Skeletal muscle cell (primary cell): ENCODE measurements around the gene SLIT3.

Source experiments
- DNase-seq: peaks from one replicate; pipeline ENCODE4 v3.0.0-alpha.2; 2010; ENCODE audit warnings: low read depth
- H3K4me3 ChIP-seq: 2 replicates; pipeline ENCODE4 v1.5.1; 2011; ENCODE audit warnings: low read depth, mild to moderate bottlenecking, control low read depth, low read length, moderate library complexity

Gene SLIT3

DNA sequence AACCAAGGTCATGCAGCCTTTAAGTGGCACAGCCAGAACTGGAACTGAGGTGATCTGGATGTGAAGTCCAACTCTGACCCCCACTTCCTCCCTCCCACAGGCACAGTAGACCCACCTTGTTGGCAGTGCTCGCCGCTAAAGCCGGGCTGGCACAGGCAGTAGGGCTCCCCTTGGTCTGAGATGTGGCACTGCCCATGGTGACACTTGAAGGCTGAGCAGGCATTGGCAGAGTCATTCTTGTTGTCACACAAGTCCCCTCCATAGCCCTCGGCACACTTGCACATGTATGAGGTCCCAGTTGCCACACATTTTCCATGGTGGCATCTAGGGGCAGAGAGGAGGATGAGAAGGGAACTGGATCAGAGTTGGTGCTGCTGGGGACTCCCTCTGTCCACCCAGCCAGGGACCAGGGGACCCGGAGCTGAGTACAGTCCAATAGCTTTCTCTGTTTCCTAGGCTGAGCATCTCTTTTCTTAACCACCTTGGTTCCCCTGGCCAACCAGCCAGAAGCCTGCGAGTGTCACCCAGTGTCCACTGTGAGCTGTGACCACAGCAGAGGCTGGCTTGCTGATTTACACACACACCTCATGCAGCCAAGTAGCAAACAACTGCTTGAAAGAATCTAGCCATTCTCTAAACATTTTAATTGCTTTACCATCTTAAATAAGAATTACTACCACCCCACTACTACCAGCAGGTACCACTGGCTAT is 631.1 kb downstream of the SLIT3 start:
- DNase-seq = no peak
- no peak overlapping the region for H3K4me3 ChIP-seq

DNA sequence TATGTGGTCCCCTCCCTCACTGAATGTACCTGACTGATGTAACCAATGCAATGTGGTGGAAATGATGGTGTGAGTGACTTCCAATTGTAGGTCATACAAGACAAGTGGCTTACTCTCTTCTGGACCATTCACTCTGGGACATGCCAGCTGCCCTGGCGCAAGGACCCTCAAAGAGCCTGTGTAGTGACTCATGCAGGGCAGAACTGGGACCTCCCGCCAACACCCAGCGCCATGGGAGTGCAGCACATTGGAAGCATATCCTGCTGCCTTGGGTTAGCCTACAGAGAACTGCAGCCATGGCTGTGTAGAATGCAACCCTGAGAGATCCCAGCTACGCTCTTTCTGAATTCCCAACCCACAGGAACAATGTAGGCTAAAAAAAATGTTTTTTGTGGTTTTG is 631.8 kb downstream of the SLIT3 start:
- DNase-seq = no peak
- no peak overlapping the region for H3K4me3 ChIP-seq

DNA sequence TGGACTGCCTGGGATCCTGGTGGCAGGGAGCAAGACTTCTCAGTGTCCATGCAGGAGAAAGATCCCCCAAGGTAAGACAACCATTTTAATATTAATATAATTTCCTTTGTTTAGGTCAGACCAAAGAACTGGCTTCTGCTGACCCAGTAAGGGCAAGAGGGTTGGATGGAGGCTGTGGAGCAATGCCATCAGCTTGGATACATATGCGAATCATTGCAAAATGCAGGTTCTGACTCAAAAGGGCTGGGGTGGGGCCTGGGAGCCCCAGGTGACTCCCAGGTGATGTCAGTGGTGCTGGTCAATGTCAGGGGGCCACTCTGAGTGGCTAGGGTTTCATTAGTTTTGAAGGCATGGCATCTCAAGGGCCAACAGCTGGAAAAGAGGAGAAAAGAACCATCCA is 632.9 kb downstream of the SLIT3 start:
- no peak for DNase-seq
- H3K4me3 ChIP-seq = no peak overlapping the region

DNA sequence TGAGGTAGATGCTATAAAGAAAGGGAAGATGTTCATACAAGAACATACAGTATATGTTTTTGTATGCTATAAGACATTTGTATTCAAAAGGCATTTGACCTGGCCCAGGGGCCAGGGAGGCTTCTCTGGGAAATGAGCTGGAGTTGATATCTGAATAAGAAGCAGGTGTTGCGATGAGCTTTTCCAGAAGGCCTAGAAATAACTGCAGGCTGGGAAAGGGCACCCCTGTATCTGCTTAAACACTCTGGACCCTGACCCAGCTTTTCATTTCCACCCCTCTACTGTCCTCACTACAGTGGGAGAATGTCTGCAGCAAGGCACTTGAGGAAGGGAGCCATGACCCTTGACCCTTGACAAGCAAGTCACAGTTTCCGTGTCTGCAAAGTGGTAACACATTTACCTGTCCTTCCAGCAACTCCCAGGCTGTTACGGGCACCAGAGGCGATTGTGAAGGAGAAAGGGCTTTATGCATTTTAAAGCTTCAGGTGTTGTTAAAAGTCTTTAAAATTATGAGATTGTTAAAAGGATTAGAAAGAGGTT is 633.6 kb downstream of the SLIT3 start:
- no peak overlapping the region for H3K4me3 ChIP-seq

DNA sequence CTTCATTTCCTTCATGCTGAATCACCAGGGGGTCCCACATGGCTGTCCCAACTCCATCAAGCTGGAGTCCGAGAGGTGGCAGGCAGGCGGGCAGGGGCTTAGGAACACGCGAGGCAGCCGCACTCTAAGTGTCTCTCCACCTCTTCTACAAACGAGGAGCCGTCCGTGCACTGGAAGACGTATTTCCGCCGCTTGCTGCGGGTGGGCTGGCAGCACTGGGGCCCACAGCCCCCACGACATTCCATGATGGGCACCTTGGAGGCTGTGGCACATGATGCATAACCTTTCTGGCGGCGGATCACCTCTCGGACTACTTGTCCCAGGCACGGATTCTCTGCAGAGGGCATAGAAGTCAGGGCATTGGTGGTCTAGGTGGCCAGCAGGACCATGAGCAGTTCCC is 634.6 kb downstream of the SLIT3 start:
- no peak overlapping the region for H3K4me3 ChIP-seq
- no peak for DNase-seq

More for the DNA sequence above, 633.6 kb downstream of the SLIT3 start:
- no peak for DNase-seq

DNA sequence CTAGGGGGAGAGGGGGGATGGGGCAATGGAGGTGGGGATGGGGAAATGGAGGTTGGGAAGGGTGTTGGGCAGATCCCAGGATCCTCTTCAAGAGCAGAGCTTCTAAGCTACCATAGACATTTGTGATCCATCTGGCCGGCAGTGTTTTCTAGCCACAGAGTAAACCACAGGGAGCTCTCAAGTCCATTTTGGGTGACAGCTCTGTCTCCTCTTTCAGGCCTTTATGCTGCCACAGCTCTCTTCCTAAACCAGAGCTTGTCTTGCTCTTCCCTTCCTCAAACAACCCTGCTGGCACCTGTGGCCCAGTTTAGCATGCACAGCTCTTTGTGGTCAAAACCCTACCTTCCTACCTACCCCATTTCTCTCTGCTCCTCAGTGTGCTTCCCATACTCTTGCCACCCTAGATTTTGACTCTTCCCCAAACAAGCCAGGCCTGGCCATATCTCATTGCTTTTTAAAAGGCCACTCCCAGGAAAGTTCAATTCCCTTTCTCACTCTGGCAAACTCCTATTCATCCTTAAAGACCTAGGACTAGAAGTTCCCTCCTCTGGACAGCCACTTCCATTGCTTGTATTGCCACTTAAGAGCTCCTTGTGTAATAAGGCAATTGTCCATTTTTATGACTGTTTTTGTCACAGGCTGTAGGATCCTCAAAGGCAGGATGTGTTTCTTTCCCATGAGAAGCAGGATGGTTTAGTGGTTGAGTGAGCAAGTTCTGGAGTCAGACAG is 637.5 kb downstream of the SLIT3 start:
- DNase-seq = no peak

DNA sequence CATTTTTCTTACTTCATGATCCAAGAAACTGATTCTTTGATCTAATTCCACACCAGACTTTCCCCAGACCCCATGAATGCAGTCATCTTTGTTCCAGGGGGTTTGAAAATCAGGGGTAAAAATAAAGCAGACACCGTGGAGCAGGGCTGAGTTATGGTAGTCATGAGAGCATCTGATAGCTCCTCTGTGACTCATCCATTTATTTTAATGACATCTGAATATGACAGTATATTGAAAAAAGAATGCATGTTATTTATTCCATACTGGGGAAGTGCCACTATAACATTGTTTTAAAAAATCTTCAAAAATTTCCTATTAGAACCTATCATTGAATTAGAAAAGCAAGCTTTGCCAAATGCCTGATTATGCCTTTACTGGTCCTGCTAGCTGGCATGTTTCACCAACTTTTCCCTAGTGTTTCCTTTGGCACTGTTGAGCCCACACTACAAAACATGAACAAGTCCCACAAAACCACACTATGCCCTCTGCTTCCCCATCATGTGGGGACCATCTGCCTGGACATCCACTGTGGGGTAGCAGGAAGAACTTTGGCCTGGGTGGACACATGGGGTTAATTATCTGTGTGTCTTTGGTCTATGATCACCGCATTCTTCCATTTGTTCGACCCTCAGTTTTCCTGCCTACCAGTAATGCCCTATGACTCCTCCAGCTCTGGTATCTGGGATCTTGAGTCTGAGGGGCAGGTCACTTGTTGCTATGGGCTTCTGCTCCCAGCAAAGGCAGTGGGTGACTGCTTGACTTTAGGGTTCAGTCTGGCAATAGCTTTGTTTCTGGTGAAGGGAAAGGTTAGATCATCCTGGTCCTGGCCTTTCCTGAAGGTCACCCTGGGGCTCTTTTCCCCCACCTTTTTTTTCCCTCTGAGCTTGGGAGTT is 639.1 kb downstream of the SLIT3 start:
- no peak overlapping the region for H3K4me3 ChIP-seq
- DNase-seq = no peak

More for the DNA sequence above, 637.5 kb downstream of the SLIT3 start:
- H3K4me3 ChIP-seq = no peak overlapping the region

DNA sequence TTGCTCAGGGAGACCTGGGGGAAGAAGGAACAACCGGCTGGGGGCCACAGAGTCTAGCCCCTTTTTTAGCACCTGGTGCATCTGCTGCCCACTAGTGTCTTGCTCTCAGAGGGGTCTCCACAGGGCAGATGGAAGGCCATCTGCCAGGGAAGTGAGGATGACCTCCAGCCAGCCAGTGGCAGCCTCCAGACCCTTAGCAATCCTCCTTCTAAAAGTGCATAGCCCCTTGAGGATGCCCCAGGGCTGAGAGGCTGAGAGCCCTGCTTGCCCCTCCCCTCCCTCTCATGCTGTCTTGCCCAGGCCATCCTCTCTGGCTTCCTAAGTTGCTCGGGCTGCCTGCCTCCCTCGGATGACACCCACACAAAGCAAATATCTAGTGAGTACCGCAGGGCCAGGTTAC is 640.2 kb downstream of the SLIT3 start:
- no peak overlapping the region for H3K4me3 ChIP-seq
- no peak for DNase-seq

DNA sequence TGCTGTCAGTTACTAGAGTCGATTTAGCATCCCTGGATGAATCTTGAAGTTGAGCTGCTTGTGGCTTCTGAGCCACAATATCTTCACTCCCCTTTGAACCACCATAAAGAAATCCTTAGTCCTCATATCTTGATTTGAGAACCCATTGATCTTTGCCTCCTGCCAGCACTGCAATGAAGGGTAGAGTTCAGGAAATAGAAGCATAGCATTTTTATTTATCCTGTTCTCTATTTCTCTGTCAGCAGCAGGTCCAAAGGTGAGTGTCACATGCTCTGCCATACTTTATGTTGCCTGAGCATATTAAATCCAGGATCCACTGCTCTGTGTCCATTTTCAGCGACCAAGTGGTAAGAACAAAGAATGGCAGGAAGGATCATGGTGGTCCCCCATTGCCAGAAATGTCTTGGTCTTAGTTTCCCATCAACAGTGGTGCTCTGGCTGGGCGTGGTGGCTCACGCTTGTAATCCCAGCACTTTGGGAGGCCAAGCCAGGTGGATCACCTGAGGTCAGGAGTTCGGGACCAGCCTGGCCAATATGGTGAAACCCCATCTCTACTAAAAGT is 641.6 kb downstream of the SLIT3 start:
- no peak for DNase-seq

DNA sequence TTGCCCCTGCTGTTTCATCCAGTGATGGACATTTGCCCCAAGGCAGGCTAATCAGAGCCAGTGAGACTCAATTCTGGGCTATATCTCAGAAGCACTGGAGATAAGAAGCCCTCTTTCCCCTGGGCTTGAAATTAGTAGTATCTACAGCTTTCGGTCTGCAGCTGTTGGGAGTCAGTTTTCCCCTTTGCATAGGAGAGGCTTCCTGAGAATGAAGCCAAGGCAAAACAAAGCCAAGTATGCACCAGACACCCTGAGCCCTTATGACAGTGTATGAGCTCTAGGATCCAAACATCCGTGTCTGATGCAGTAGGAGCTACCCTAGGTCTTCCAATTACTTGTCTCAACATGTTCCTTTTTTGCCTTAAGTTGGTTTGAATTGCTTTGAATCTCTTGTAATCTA is 642.5 kb downstream of the SLIT3 start:
- DNase-seq = no peak
- H3K4me3 ChIP-seq = no peak overlapping the region

More for the DNA sequence above, 641.6 kb downstream of the SLIT3 start:
- no peak overlapping the region for H3K4me3 ChIP-seq

DNA sequence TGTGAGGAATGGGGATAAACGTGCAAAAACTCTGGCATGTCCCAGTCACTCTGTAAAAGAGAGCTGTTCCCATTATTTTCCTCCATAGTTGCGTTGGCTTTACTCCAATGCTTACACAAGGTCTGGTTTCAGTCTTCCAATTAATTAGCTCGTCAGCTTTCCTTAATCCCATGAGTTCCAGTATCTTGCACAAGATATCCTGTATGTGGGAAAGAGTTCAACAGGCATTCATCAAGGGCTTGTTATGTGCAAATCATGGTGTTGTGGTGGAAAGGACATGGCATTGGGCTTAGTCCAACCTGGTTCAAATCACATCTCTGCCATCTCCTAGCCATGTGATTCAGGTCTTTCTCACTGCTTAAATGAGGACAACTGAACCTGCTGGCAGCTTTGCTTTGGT is 644.3 kb downstream of the SLIT3 start:
- no peak overlapping the region for H3K4me3 ChIP-seq
- DNase-seq = peak; percentile 83

DNA sequence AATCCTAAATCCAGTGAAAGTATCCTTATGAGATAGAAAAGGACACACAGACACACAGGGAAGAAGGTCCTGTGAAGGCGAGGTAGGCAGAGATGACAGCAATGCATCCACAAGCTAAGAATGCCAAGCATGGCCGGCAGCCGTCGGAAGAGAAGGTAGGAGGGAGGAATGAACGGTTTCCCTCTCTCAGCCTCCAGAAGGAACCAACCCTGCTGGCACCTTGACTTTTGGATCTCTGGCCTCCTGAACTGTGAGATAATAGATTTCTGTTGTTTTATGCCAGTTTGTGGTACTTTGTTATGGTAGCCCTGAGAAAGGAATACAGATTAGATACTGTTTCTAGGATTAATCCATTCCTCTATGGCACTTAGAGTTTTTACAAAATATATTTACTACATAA is 645.6 kb downstream of the SLIT3 start:
- no peak for DNase-seq
- H3K4me3 ChIP-seq = no peak overlapping the region

DNA sequence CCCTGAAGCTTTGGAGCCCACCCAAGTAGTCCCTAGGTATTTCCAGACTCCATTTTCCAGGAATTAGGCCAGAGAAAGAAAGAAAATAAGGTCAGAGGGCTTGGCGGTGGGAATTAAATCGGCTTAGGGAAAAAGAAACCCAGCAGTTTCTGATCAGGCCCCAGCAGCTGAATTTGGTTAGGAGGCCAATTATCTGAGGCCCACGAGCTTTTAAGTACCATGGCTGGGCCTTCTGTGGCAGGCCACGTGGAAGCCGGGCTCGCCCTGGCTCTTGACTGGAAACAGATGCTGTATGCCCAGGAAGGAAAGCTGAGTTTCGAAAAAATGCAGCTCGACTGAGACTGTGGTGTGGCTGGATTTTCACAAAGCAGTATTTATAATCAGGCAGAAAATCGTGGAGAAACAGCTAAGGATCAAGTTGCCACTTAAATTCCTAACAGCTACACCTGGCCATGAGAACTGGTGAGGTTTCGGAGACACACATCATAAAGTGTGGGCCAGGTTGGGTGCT is 646.7 kb downstream of the SLIT3 start:
- no peak for DNase-seq
- no peak overlapping the region for H3K4me3 ChIP-seq

DNA sequence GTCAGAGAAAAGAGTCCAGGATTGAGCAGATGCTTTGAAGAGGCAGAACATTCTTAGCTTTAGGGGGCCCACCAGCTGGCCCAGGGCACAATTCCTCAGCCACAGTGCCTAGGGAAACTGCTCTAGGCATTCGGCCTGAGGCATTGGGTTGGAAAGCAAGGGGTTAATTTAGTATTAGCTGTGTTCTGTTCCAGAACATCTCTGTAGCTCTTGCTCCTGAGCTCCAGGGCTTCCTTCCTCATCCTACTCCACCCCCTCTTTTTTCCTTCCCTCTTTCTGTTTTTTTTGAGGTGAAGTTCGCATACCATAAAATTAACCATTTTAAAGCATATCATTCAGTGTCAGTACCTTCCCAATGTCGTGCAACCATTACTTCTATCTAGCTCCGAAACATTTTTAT is 647.3 kb downstream of the SLIT3 start:
- H3K4me3 ChIP-seq = no peak overlapping the region
- DNase-seq = no peak

DNA sequence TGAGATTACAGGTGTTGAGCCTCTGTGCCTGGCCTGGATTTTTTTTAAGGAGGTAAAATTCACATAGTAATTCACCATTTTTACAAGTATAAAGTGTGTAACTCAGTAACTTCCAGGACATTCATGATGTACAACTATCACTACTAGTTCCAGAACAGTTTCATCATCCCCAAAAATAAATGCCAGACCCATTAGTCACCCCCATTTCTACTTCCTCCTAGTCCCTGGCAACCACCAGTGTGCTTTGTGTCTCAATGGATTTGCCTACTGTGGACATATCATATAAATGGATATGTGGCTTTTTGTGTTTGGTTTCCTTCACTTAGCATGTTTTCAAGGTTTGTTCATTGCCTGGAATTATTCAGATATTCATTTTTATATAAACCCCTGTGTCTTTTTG is 649.3 kb downstream of the SLIT3 start:
- DNase-seq = peak; percentile 81
- no peak overlapping the region for H3K4me3 ChIP-seq

DNA sequence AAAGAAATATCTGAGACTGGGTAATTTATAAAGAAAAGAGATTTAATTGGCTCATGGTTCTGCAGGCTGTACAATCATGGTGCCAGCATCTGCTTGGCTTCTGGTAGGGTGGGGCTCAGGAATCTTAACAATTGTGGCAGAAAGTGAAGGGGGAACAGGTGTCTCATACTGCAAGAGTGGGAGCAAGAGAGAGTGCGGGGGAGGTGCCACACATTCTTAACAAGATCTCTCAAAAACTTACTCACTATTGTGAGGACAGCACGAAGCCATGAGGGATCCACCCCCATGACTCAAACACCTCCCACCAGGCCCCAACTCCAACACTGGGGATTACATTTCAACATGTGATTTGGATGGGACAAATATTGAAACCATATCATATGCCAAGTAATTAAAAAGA is 651.6 kb downstream of the SLIT3 start:
- no peak for DNase-seq
- no peak overlapping the region for H3K4me3 ChIP-seq

DNA sequence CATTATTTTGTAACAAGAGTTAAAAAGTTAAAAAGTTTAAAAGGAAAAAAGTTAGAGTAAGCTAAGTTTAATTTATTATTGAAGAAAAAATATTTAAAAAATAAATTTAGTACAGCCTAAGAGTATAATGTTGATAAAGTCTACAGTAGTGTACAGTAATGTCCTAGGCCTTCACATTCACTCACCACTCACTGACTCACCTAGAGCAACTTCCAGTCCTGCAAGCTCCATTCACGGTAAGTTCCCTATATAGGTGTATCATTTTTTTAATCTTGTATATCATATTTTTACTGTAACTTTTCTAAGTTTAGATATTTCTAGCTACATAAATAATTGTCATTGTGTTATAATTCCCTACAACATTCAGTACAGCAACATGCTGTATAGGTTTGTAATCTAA is 652.4 kb downstream of the SLIT3 start:
- no peak overlapping the region for H3K4me3 ChIP-seq
- DNase-seq = no peak

DNA sequence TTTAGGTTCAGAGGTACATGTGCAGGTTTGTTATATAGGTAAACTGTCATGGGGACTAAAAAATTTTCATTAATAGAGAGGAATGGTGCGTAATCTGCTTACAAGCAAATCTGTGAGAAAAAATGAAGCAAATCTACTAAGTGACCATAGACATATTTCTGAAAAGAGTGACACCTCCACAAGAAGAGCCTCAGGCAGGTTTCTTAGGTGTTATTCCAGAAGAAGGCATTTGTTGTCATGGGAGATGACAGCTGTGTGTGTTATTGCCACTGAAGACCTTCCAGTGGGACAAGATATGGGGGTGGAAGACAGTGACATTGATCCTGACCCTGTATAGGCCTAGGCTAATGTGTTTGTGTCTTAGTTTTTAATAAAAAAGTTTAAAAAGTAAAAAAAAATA is 652.9 kb downstream of the SLIT3 start:
- no peak for DNase-seq
- no peak overlapping the region for H3K4me3 ChIP-seq

DNA sequence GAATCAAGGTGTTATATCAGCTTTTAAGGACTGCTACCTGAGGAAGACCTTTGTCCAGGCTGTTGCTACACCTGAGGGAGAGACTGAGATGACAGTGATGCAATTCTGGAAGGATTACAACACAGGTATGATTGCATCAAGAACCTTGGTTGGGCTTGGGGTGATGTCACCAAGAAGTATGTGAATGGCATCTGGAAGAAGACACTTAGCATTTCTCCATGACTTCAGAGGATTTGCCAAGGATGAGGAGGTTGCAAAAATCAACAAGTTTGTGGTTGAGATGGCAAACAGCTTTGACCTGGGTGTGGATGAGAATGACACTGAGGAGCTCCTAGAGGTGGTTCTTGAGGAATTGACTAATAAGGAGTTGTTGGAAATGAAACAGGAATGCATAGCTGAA is 653.9 kb downstream of the SLIT3 start:
- DNase-seq = peak; percentile 47
- no peak overlapping the region for H3K4me3 ChIP-seq
